ENCODE results near the gene CHMP4A.

CHMP4A gene

GRCh38 chr14:24194873-24195185 lies 18.5 kb downstream of the CHMP4A start:
- peak overlapping the region; percentile 99 for H3K27ac ChIP-seq (ENCODE audit: low read depth, low read length)
- H3K4me1 ChIP-seq (ENCODE audit: control insufficient read depth, insufficient read depth, low read length): peaks cover 14% of the 10 kb centered on the region
- peaks cover 7% of the 10 kb centered on the region for H3K36me3 ChIP-seq (ENCODE audit: control insufficient read depth, insufficient read depth, low read length)
- H3K9ac ChIP-seq (ENCODE audit: low read length): peak overlapping the region; percentile 58
- H3K27me3 ChIP-seq (ENCODE audit: control insufficient read depth, insufficient read depth, low read length): no peaks in the 10 kb centered on the region
- peak overlapping the region; percentile 95 for H3K4me3 ChIP-seq (ENCODE audit: low read length)

DNA sequence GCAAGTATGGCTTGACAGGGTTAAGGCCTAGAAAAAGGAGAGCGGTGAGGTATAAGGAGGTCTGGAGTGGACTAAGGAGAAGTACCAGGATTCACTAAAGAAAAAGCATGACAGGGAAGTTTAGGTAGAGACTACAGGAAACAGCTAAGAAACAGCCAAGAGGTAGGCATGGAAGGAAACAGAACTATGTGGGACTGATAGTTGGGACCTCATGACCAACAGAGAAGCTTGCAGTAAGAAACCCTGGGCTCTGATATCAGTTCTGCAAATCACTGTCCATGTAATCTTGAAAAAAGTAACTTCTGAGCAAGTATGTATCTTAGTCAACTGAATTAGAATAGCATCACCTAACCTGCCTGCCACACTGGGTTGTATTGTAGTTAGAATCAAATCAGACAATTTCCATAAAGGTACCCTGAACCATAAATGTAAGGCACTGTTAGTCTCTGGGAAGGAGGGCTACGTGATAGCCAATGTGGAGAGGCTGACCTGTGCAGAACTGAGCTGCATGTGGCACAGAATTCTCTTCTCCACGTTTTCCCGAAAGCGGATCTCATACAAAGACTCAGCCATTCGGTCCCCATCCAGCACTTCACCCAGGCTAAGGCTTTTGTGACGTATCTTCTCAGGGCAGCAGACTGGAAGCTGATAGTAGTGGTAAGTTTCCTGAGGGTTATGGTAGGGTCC lies 19.0 kb downstream of the CHMP4A start:
- Histone ChIP-seq H3K27me3 (ENCODE audit: control insufficient read depth, insufficient read depth, low read length) (no peaks in the 10 kb centered on the region), H3K4me1 (ENCODE audit: control insufficient read depth, insufficient read depth, low read length) (peaks cover 14% of the 10 kb centered on the region), H3K4me3 (ENCODE audit: low read length) (peak overlapping the region; percentile 95), H3K9ac (ENCODE audit: low read length) (peak overlapping the region; percentile 58), H3K36me3 (ENCODE audit: control insufficient read depth, insufficient read depth, low read length) (peaks cover 7% of the 10 kb centered on the region), H3K27ac (ENCODE audit: low read depth, low read length) (peak overlapping the region; percentile 99)

- Histone ChIP-seq H3K4me1 (ENCODE audit: control insufficient read depth, insufficient read depth, low read length) (peaks cover 15% of the 10 kb centered on the region), H3K36me3 (ENCODE audit: control insufficient read depth, insufficient read depth, low read length) (peaks cover 7% of the 10 kb centered on the region), H3K9ac (ENCODE audit: low read length) (no peak overlapping the region), H3K4me3 (ENCODE audit: low read length) (no peak overlapping the region), H3K27ac (ENCODE audit: low read depth, low read length) (no peak overlapping the region), H3K27me3 (ENCODE audit: control insufficient read depth, insufficient read depth, low read length) (no peaks in the 10 kb centered on the region)
Observed at GRCh38 chr14:24192933-24193332, 20.4 kb downstream of the CHMP4A start.

DNA sequence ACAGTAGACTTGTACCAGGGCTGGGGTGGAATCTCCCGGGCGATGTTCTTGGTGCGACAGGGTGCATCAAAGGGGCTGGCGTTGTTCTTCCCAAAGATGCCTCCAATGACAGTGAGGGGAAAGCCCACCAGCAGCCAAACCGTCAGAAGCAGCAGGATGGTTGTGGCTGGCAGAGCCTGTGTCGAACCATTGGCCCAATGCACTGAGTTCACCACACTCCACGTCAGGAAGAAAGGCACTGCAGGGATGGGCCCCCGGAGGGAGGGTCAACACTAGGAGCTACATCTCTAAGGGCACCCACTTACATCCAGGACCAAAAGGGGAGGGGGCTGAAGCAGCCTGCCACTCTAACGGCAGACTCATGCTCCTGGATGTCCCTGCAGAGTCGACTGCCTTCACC lies 22.9 kb downstream of the CHMP4A start:
- H3K4me3 ChIP-seq (ENCODE audit: low read length): no peak overlapping the region
- H3K9ac ChIP-seq (ENCODE audit: low read length): no peak overlapping the region
- no peaks in the 10 kb centered on the region for H3K27me3 ChIP-seq (ENCODE audit: control insufficient read depth, insufficient read depth, low read length)
- H3K36me3 ChIP-seq (ENCODE audit: control insufficient read depth, insufficient read depth, low read length): peaks cover 21% of the 10 kb centered on the region
- no peak overlapping the region for H3K27ac ChIP-seq (ENCODE audit: low read depth, low read length)
- H3K4me1 ChIP-seq (ENCODE audit: control insufficient read depth, insufficient read depth, low read length): peaks cover 16% of the 10 kb centered on the region

- Histone ChIP-seq H3K27ac (ENCODE audit: low read depth, low read length) (no peak overlapping the region), H3K4me3 (ENCODE audit: low read length) (no peak overlapping the region), H3K9ac (ENCODE audit: low read length) (no peak overlapping the region), H3K4me1 (ENCODE audit: control insufficient read depth, insufficient read depth, low read length) (peaks cover 11% of the 10 kb centered on the region), H3K27me3 (ENCODE audit: control insufficient read depth, insufficient read depth, low read length) (no peaks in the 10 kb centered on the region), H3K36me3 (ENCODE audit: control insufficient read depth, insufficient read depth, low read length) (peaks cover 26% of the 10 kb centered on the region)
Observed at GRCh38 chr14:24189460-24189859, 23.8 kb downstream of the CHMP4A start.

DNA sequence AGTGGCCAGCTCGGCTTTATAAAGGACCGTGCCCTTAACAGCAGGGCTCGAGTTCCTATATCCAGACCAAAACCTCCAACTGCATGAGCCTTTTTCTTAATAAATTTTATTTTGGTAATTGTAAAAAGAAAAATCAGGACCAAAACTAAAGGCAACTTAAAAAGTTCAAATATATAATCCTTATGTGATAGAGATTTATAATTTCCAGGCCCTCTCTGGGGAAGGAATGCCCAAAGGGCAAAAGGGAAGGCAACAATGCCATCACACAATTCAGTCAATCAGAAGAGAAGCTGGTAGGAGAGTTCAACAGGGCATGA lies 24.3 kb downstream of the CHMP4A start:
- H3K27ac ChIP-seq (ENCODE audit: low read depth, low read length): no peak overlapping the region
- H3K9ac ChIP-seq (ENCODE audit: low read length): no peak overlapping the region
- no peak overlapping the region for H3K4me3 ChIP-seq (ENCODE audit: low read length)
- H3K36me3 ChIP-seq (ENCODE audit: control insufficient read depth, insufficient read depth, low read length): peaks cover 30% of the 10 kb centered on the region
- H3K27me3 ChIP-seq (ENCODE audit: control insufficient read depth, insufficient read depth, low read length): no peaks in the 10 kb centered on the region
- peaks cover 7% of the 10 kb centered on the region for H3K4me1 ChIP-seq (ENCODE audit: control insufficient read depth, insufficient read depth, low read length)

- peak within 1 kb of the TSS; percentile 58 for H3K9ac ChIP-seq (ENCODE audit: low read length)
- peak within 1 kb of the TSS; percentile 45 for H3K27ac ChIP-seq (ENCODE audit: low read depth, low read length)
- peaks cover 6% of the 10 kb centered on the region for H3K4me1 ChIP-seq (ENCODE audit: control insufficient read depth, insufficient read depth, low read length)
- H3K27me3 ChIP-seq (ENCODE audit: control insufficient read depth, insufficient read depth, low read length): no peaks in the 10 kb centered on the region
- H3K4me3 ChIP-seq (ENCODE audit: low read length): peak within 1 kb of the TSS; percentile 85
- peaks cover 31% of the 10 kb centered on the region for H3K36me3 ChIP-seq (ENCODE audit: control insufficient read depth, insufficient read depth, low read length)
Observed at GRCh38 chr14:24188251-24189058, 24.8 kb downstream of the CHMP4A start, which contains the start of gene IPO4. TSS of gene IPO4 (minus strand) at chr14:24188816. CDS start at chr14:24188787, 29 bp downstream.

- peak overlapping the region; percentile 85 for H3K4me3 ChIP-seq (ENCODE audit: low read length)
- peaks cover 6% of the 10 kb centered on the region for H3K4me1 ChIP-seq (ENCODE audit: control insufficient read depth, insufficient read depth, low read length)
- H3K27me3 ChIP-seq (ENCODE audit: control insufficient read depth, insufficient read depth, low read length): no peaks in the 10 kb centered on the region
- peaks cover 30% of the 10 kb centered on the region for H3K36me3 ChIP-seq (ENCODE audit: control insufficient read depth, insufficient read depth, low read length)
- H3K9ac ChIP-seq (ENCODE audit: low read length): peak overlapping the region; percentile 58
- H3K27ac ChIP-seq (ENCODE audit: low read depth, low read length): no peak overlapping the region
Observed at GRCh38 chr14:24187539-24187915, 25.8 kb downstream of the CHMP4A start.

GRCh38 chr14:24186831-24187538 lies 26.3 kb downstream of the CHMP4A start:
- Histone ChIP-seq H3K4me1 (ENCODE audit: control insufficient read depth, insufficient read depth, low read length) (peaks cover 6% of the 10 kb centered on the region), H3K27me3 (ENCODE audit: control insufficient read depth, insufficient read depth, low read length) (no peaks in the 10 kb centered on the region), H3K9ac (ENCODE audit: low read length) (no peak overlapping the region), H3K36me3 (ENCODE audit: control insufficient read depth, insufficient read depth, low read length) (peaks cover 27% of the 10 kb centered on the region), H3K4me3 (ENCODE audit: low read length) (peak overlapping the region; percentile 85), H3K27ac (ENCODE audit: low read depth, low read length) (no peak overlapping the region)

- Histone ChIP-seq H3K4me1 (ENCODE audit: control insufficient read depth, insufficient read depth, low read length) (peaks cover 6% of the 10 kb centered on the region), H3K4me3 (ENCODE audit: low read length) (no peak overlapping the region), H3K9ac (ENCODE audit: low read length) (no peak overlapping the region), H3K36me3 (ENCODE audit: control insufficient read depth, insufficient read depth, low read length) (peaks cover 30% of the 10 kb centered on the region), H3K27ac (ENCODE audit: low read depth, low read length) (no peak overlapping the region), H3K27me3 (ENCODE audit: control insufficient read depth, insufficient read depth, low read length) (no peaks in the 10 kb centered on the region)
Observed at GRCh38 chr14:24185741-24186140, 27.5 kb downstream of the CHMP4A start.

DNA sequence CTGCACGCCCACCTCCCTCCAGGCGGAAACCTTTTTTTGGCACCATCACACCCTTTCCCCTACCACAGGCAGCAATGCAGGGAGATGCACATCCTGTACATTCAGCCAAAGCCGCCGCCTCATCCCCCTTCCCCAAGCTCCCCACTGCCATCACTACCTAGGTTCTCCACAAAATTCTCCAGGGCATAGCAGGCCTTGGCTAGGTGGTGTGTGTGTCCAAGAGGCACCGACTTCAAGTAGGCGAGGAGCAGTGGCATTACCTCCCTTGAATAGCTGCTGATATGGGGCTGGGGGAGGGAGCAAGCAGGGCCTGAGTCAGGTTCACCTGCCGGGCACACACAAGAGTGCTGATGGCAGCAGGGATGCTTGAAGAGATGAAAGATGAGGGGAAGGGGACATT lies 28.3 kb downstream of the CHMP4A start:
- Histone ChIP-seq H3K27me3 (ENCODE audit: control insufficient read depth, insufficient read depth, low read length) (no peaks in the 10 kb centered on the region), H3K4me3 (ENCODE audit: low read length) (no peak overlapping the region), H3K27ac (ENCODE audit: low read depth, low read length) (no peak overlapping the region), H3K4me1 (ENCODE audit: control insufficient read depth, insufficient read depth, low read length) (peaks cover 13% of the 10 kb centered on the region), H3K36me3 (ENCODE audit: control insufficient read depth, insufficient read depth, low read length) (peaks cover 31% of the 10 kb centered on the region), H3K9ac (ENCODE audit: low read length) (no peak overlapping the region)

- Histone ChIP-seq H3K27me3 (ENCODE audit: control insufficient read depth, insufficient read depth, low read length) (no peaks in the 10 kb centered on the region), H3K4me1 (ENCODE audit: control insufficient read depth, insufficient read depth, low read length) (peaks cover 20% of the 10 kb centered on the region), H3K36me3 (ENCODE audit: control insufficient read depth, insufficient read depth, low read length) (peaks cover 35% of the 10 kb centered on the region), H3K4me3 (ENCODE audit: low read length) (no peak overlapping the region), H3K9ac (ENCODE audit: low read length) (no peak overlapping the region), H3K27ac (ENCODE audit: low read depth, low read length) (no peak overlapping the region)
Observed at GRCh38 chr14:24184104-24184970, 29.0 kb downstream of the CHMP4A start.

Data from rectal smooth muscle tissue (tissue), 1 donor.